GM12801 (cell line): Measurements from ENCODE around the gene CDKN2B-AS1.

Experiments
- TF ChIP-seq, protein P1 (sequence below): IDR thresholded peaks from one replicate; pipeline ENCODE4 v1.5.1; 2011; ENCODE audit warnings: control low read depth; ENCODE audit not compliant: insufficient read length; ENCODE audit errors: extremely low read depth

CDKN2B-AS1 gene

GRCh38 chr9:22050924-22051323 is 56.3 kb downstream of the CDKN2B-AS1 start:
- TF ChIP-seq, protein P1, sequence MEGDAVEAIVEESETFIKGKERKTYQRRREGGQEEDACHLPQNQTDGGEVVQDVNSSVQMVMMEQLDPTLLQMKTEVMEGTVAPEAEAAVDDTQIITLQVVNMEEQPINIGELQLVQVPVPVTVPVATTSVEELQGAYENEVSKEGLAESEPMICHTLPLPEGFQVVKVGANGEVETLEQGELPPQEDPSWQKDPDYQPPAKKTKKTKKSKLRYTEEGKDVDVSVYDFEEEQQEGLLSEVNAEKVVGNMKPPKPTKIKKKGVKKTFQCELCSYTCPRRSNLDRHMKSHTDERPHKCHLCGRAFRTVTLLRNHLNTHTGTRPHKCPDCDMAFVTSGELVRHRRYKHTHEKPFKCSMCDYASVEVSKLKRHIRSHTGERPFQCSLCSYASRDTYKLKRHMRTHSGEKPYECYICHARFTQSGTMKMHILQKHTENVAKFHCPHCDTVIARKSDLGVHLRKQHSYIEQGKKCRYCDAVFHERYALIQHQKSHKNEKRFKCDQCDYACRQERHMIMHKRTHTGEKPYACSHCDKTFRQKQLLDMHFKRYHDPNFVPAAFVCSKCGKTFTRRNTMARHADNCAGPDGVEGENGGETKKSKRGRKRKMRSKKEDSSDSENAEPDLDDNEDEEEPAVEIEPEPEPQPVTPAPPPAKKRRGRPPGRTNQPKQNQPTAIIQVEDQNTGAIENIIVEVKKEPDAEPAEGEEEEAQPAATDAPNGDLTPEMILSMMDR = no peak

- TF ChIP-seq, protein P1 = no peak
These were observed 57.9 kb downstream of the CDKN2B-AS1 start for GRCh38 chr9:22052376-22052945.

GRCh38 chr9:22053178-22053577 is 58.6 kb downstream of the CDKN2B-AS1 start:
- TF ChIP-seq, protein P1 = no peak

GRCh38 chr9:22054076-22054475 is 59.5 kb downstream of the CDKN2B-AS1 start:
- TF ChIP-seq, protein P1 = no peak

DNA sequence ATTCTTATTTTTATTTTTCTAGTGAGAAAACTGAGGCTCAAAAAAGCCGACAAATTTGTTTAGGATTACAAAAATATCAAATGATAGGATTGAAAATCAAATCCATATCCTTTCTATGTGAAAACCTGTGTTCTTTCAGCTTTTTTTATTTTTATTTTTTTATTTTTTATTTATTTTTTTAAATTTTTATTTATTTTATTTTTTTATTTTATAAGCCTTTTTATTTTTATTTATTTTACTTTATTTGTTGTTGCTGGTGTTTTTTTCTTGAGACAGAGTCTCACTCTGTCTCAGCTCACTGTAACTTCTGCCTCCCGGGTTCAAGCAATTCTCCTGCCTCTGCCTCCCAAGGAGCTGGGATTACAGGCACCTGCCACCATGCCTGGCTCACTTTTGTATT is 59.9 kb downstream of the CDKN2B-AS1 start:
- TF ChIP-seq, protein P1 = no peak

- TF ChIP-seq, protein P1 = no peak
These were observed 60.5 kb downstream of the CDKN2B-AS1 start for GRCh38 chr9:22055090-22055489.

DNA sequence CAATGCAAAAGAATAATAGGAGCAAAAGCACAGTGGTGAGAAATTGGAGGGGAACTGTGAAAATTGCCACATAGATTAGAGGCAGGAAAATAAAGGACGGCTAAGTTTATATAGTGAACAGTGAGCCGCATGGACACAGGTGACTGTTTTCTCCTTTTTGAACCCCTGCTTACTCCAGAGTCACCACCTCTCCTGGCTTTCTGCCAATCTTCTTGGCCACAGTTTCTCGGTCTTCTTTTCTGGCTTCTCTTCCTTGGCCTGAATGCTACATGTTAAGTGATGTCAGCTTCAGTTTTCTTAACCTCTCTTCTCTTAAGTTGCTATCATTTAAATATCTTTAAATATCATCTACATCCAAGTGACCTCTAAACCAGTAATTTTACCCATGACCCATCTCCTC is 61.8 kb downstream of the CDKN2B-AS1 start:
- TF ChIP-seq, protein P1 = no peak
